HG03066 (cell line): ENCODE measurements around the gene NEDD4L.

Experiments
- ATAC-seq: cut with Tn5 transposase; IDR thresholded peaks from one replicate; pipeline ENCODE4 v1.9.1; 2021; ENCODE audit warnings: low read depth; ENCODE audit not compliant: unreplicated experiment

The NEDD4L gene

GRCh38 chr18:58226429-58226828 lies 182.4 kb downstream of the NEDD4L start:
- ATAC-seq = no peak

- ATAC-seq = no peak
These were observed 183.4 kb downstream of the NEDD4L start for GRCh38 chr18:58227361-58227930.

DNA sequence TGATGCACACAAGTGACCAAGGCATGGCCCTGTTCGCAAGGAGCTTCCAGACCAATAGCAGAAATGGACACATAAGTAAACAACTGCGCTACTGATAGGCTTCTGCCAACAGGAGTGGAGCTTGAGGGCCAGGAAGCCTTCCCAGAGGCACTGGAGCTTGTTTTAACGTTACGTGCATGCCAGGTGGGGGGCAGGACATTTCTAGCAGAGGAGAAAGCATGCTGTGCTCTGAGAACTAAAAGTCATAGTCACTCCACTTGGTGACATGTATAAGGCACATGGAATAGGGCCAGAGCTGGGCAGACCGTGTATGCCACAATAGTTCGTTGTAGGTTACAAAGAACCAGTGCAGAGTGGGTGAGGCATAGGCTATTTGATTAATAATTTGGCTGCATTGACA lies 184.2 kb downstream of the NEDD4L start:
- ATAC-seq = no peak

- no peak for ATAC-seq
These were observed 184.7 kb downstream of the NEDD4L start for GRCh38 chr18:58228762-58229161.

GRCh38 chr18:58229162-58229561 lies 185.1 kb downstream of the NEDD4L start:
- no peak for ATAC-seq

DNA sequence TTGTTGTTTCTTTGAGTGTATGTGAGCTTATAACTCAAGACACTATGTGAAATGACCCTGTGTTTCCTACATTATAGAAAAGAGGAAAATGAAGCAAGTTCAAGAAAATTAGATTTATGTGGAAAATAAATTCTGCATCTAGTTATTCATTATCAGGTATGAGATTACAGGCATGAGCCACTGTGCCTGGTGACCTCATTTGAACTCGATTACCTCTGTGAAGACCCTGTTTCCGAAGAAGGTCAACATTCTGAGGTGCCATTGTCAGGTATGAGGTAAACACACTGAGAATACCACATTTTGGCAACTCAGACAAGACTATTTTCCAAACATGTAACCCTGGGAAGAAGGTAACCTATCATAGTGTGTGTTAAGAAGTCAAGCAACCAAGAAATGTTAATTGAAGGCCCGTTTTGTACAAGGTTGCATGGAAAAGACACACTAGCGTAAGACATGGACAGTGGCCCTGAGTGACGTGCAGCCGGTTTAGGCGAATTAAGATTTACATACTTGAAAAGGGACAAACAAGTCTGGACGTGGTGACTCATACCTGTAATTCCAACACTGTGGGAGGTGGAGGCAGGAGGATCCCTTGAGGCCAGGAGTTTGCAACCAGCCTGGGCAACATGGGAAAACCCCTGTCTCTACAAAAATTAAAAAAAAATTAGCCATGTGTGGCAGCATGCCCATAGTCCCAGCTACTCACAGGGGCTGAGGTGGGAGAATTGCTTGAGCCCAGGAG lies 186.6 kb downstream of the NEDD4L start:
- no peak for ATAC-seq

DNA sequence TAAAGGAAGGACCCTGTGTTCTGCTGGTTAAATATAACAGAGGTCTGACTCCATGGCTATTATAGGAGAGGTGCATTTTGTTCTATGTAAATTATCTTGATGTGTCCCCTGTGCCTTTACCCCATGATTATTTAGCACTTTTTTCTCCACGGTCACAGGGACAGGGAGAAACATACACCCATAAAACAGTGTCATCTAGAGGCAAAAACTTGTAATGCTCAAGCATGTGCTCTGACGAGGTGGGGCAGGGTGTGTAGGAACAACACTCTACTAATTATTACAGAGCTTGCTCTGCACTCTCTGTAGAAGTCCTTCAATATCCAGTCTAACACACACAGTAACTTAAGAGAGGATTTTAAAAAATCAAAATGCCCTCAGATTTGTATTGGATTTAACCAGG lies 187.9 kb downstream of the NEDD4L start:
- no peak for ATAC-seq

DNA sequence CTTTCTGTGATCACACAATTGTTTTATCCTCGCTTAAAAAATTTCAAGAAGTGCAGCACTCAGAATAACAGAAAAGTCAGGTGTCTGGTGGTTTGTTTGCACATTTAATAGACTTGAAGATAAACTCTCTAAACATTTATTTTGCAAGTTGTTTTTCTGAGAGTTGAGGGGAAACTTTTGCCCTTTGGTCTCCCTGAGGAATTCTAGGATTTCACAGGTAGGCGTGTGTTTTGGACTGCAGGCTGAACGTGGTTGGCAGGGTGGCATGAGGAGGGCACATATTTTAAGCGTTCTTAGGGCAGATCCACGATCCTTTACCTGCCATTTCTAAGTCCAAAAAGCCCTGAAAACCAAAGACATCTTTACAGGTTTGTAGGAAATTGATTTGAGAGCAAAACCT lies 188.6 kb downstream of the NEDD4L start:
- no peak for ATAC-seq

GRCh38 chr18:58234359-58234741 lies 190.3 kb downstream of the NEDD4L start:
- ATAC-seq = no peak

GRCh38 chr18:58235001-58235436 lies 191.0 kb downstream of the NEDD4L start:
- no peak for ATAC-seq

DNA sequence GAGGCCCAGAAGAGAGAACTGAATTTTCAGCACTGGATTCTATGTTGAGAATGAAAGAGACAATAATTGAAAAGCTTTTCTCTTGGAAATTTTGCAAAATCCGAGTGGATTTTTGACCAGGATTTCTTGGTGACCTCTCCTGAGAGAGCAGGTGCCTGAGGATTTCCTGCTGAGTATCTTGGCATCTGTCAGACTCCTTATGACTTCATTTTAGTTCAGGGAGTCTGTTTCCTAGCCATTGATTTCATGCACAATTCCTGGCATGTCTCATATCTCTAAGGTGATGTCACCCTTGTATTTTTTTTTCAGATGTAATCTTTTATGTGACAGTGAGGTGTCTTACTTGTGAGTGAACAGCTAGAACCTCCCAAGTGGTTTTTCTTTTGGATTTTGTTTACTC lies 195.9 kb downstream of the NEDD4L start:
- no peak for ATAC-seq

DNA sequence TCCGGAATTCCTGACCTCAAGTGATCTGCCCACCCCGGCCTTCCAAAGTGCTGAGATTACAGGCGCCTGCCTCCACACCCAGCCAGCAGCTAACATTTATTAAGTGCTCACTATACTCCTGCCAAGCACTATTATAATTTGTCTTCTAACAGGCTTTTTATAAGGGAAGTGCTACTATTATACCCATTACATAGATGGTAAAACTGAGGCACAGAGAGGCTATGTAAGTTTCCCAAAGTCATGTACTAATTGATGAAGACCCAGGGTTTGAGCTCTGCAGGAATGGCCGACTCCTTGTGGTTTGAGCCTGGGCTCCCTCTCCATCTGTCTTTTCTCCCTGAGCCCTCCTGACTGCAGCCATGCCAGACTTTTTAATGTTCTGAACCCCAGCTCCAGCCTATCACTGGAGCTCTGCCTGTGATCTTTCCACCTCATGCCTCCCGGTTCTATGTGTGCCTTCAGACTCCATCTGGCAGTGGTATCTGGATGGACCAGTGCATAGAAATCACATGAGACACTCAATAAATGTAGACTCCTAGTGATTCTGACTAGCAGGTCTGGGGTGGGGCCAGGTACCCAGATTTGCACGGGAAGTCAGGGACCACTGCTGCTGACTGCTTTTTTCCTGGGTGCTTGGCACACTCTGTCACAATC lies 197.1 kb downstream of the NEDD4L start:
- ATAC-seq = no peak

DNA sequence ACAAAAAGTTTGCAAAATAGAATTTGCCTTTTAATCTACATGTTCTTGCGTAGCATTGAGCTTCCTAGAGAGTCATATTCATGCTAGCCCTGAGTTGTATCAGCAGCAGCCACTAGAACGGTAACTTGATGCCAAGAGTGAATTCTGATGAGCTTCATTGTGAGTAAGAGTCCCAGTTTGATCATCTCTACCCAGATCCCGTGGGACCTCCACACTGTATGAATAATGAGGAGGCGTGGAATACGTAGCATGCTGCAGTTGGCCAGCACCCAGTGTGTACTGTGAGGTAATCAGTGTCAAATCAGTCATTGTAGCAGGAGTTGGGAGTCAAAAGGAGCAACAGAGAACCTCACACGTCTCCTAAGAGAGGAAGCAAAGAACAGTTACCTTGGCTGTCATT lies 197.9 kb downstream of the NEDD4L start:
- no peak for ATAC-seq

DNA sequence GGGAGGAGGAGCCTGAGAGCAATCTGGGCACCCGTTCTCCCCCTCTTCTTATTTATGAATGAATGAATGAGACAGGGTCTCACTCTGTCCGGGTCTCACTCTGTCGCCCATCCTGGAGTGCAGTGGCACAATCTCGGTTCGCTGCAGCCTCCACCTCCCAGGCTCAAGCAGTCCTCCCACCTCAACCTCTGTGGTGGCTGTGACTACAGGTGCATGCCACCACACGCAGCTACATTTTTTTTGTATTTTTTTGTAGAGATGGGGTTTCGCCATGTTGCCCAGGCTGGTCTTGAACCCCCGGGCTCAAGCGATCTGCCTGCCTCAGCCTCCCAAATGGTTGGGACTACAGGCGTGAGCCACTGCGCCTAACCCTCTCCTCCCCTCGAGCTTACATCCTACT lies 198.4 kb downstream of the NEDD4L start:
- ATAC-seq = no peak

DNA sequence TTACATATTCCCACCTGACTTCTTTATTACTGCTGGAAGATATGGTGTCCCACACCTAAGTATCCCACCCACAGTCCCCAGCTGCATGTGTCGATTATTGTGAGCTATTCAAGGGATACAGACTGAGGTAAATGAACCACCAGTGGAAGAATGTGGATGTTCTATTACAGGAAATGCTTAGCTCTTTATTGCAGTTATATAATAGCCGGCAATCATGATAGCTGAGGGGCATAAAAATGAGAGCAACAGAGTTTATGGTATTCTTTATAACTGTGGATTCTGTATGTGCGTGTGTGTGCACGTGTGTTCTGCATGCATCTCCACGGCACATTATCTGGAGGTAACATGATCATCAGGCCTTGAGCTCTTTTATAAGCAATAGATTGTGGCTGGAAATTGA lies 198.9 kb downstream of the NEDD4L start:
- no peak for ATAC-seq

DNA sequence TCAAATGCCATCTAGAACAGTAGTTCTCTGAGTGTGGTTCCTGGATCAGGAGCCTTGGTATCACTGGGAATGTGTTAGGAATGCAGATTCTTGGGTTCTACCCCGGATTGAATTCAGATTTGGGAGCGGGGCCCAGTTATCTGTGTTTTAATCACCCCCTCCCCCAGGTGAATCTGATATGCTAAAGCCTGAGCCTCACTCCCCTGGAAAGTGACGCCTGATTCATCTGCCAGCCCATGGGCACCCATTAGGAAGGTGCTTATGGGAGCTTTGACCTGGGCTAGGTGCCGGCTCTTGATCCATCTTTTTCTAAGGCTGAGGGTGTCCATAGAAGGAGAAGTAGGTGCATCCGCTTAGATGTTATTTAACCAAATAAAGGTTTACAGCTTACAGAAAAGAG lies 199.4 kb downstream of the NEDD4L start:
- ATAC-seq = no peak

DNA sequence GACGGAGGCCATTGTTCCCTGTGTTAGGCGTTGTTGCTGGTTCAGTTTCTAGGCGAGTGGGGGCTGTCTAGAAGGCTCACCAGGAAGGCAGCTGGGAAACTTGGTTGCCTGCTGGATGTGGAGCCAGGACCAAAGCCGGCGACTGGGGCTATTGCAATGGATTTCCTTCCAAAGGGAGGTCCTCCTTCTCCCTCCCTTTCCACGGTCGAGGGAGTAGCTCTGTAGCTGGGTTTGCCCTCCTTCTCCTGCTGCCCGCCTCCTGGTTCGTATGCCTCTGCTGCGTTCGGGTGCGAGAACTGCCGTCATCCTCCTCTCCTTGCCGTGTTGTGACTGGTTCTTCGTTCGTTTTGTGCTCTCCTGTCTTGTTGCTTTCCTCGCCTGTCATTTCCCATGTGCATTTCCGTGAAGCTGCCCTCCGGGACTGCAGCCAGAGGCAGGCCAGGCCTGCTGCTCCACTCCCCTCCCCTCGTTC lies 203.4 kb downstream of the NEDD4L start:
- ATAC-seq = no peak

DNA sequence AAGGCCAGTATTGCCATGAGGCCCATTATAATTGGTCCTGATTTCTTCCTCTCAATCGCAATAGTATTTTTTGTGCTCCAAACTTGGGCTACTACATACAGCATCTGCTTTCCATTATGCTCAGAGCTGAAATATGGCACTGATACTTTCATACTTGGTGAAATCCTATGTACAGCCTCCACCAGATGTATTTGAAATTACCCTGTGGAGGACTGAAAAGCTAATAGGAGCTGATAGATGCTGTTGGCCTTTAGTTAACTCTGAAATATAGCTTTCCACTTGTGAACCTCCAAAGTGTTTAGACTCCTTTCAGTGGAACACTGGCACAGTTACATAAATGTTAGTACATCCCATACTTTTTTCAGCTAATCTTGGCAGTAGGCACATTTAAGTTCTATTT lies 205.7 kb downstream of the NEDD4L start:
- no peak for ATAC-seq

GRCh38 chr18:58251416-58251815 lies 207.4 kb downstream of the NEDD4L start:
- ATAC-seq = no peak

GRCh38 chr18:58252166-58252565 lies 208.1 kb downstream of the NEDD4L start:
- ATAC-seq = no peak

DNA sequence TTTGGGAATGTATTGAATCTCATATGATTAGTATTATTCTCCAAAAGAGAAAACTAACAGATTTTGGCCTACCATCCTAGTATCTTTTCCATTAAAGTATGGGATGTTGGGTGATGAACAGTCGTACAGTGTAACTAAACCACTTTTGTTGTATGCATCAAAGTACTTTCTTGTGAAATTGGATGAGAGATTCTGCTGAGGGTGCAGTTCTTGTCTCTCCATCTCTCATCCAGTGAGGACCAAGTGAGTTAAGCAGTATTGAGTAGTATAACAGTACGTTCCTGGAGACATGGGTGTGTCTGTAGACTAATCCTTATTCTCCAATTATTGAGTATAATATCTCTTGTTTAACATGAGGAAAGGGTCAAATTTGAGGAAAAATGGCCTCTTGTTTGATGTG lies 209.3 kb downstream of the NEDD4L start:
- ATAC-seq = no peak

DNA sequence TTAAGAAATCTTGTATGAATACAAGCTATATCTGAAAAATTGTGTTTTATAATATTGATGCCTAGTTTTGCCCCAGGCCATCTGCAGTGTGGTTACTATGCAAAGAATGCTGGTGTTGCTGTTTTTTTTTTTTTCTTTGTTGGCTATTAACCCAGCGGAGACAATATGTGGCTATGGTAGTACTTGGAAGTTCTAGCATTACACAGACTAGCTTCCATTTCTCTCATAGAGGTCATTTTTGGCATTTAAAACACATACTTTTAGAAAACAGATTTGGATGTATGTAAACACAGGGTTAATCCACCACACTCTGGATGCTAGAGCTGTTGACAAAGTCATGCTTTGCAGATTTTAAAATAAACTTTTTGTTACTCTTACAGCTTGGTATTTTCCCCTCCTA lies 209.8 kb downstream of the NEDD4L start:
- no peak for ATAC-seq
